ENCODE measurements around the gene FAM3A. TPM values are rescaled to one million over a fixed set of nuclear protein-coding genes. Genes with fewer than 3 reads are reported as not detected.

The FAM3A gene
- total RNA-seq = 24.6 and 35.1 TPM in 2 replicates

GRCh38 chrX:154515966-154516655 lies at the start of gene FAM3A:
TSS of gene FAM3A (minus strand) at chrX:154516232. CDS start at chrX:154515772, 460 bp downstream.

GRCh38 chrX:154547245-154548027 lies 31.4 kb upstream of the FAM3A start, which contains the start of gene IKBKG:
TSS of gene IKBKG (plus strand) at chrX:154547620. CDS start at chrX:154552003, 4,383 bp downstream.

GRCh38 chrX:154546354-154547244 lies 30.6 kb upstream of the FAM3A start, which contains the start of gene G6PD:
TSS of gene G6PD (minus strand) at chrX:154546846. CDS start at chrX:154546155, 691 bp downstream.

GRCh38 chrX:154490414-154491083 lies 25.5 kb downstream of the FAM3A start, which contains the start of gene SLC10A3:
TSS of gene SLC10A3 (minus strand) at chrX:154490629. CDS start at chrX:154488940, 1,689 bp downstream.

GRCh38 chrX:154486396-154487207 lies 29.4 kb downstream of the FAM3A start, which contains the start of gene UBL4A:
TSS of gene UBL4A (minus strand) at chrX:154486615. CDS start at chrX:154486584, 31 bp downstream.

GRCh38 chrX:154478728-154479622 lies 37.1 kb downstream of the FAM3A start, which contains the start of gene LAGE3:
TSS of gene LAGE3 (minus strand) at chrX:154479281. CDS start at chrX:154478915, 366 bp downstream.

GRCh38 chrX:154458116-154458953 lies 57.7 kb downstream of the FAM3A start, which contains the start of gene PLXNA3:
TSS of gene PLXNA3 (plus strand) at chrX:154458281. CDS start at chrX:154460184, 1,903 bp downstream.

Other genes with a start within 250 kb of the FAM3A start
- not detected in 2 replicates for gene TEX28, start 221.1 kb downstream of the FAM3A start, total RNA-seq
- not detected in 2 replicates for gene TKTL1, start 220.4 kb downstream of the FAM3A start, total RNA-seq
- gene FLNA, start 141.6 kb downstream of the FAM3A start, total RNA-seq = 1,456 and 1,936 TPM in 2 replicates
- 19.1 and 26.7 TPM in 2 replicates for gene EMD, start 136.9 kb downstream of the FAM3A start, total RNA-seq
- gene RPL10, start 117.9 kb downstream of the FAM3A start, total RNA-seq = 2,212 and 2,409 TPM in 2 replicates
- gene DNASE1L1, start 107.0 kb downstream of the FAM3A start, total RNA-seq = 28.0 and 31.3 TPM in 2 replicates
- gene TAFAZZIN, start 104.7 kb downstream of the FAM3A start, total RNA-seq = 23.0 and 27.3 TPM in 2 replicates
- 42.0 and 109 TPM in 2 replicates for gene ATP6AP1, start 87.6 kb downstream of the FAM3A start, total RNA-seq
- gene GDI1, start 79.1 kb downstream of the FAM3A start, total RNA-seq = 58.1 and 69.8 TPM in 2 replicates
- 48.9 and 72.5 TPM in 2 replicates for gene FAM50A, start 72.1 kb downstream of the FAM3A start, total RNA-seq
- 5.1 and 39.3 TPM in 2 replicates for gene PLXNA3, start 58.0 kb downstream of the FAM3A start, total RNA-seq
- gene LAGE3, start 37.0 kb downstream of the FAM3A start, total RNA-seq = 9.4 and 10.3 TPM in 2 replicates
- gene UBL4A, start 29.6 kb downstream of the FAM3A start, total RNA-seq = 39.6 and 40.6 TPM in 2 replicates
- gene SLC10A3, start 25.6 kb downstream of the FAM3A start, total RNA-seq = 15.4 and 30.3 TPM in 2 replicates
- 22.9 and 50.0 TPM in 2 replicates for gene G6PD, start 30.6 kb upstream of the FAM3A start, total RNA-seq
- gene IKBKG, start 31.4 kb upstream of the FAM3A start, total RNA-seq = 8.5 and 8.9 TPM in 2 replicates
- not detected in 2 replicates for gene CTAG1A, start 68.9 kb upstream of the FAM3A start, total RNA-seq
- gene CTAG1B, start 103.0 kb upstream of the FAM3A start, total RNA-seq = not detected in 2 replicates
- gene CTAG2, start 137.3 kb upstream of the FAM3A start, total RNA-seq = not detected in 2 replicates
- under 0.01 TPM in 2 replicates for gene GAB3, start 234.8 kb upstream of the FAM3A start, total RNA-seq
- 101 and 106 TPM in 2 replicates for gene DKC1, start 246.6 kb upstream of the FAM3A start, total RNA-seq

Data from nasal cavity respiratory epithelium epithelial cell of viscerocranial mucosa (primary cell).